ENCODE results near the gene TTF2.
A peak's percentile ranks its signal among the peaks of the same experiment; 100 is the strongest.

The TTF2 gene

GRCh38 chr1:117047271-117047670 lies 12.9 kb upstream of the TTF2 start:
- no peak for DNase-seq

GRCh38 chr1:117049857-117050256 lies 10.3 kb upstream of the TTF2 start:
- DNase-seq, result no peak

DNA sequence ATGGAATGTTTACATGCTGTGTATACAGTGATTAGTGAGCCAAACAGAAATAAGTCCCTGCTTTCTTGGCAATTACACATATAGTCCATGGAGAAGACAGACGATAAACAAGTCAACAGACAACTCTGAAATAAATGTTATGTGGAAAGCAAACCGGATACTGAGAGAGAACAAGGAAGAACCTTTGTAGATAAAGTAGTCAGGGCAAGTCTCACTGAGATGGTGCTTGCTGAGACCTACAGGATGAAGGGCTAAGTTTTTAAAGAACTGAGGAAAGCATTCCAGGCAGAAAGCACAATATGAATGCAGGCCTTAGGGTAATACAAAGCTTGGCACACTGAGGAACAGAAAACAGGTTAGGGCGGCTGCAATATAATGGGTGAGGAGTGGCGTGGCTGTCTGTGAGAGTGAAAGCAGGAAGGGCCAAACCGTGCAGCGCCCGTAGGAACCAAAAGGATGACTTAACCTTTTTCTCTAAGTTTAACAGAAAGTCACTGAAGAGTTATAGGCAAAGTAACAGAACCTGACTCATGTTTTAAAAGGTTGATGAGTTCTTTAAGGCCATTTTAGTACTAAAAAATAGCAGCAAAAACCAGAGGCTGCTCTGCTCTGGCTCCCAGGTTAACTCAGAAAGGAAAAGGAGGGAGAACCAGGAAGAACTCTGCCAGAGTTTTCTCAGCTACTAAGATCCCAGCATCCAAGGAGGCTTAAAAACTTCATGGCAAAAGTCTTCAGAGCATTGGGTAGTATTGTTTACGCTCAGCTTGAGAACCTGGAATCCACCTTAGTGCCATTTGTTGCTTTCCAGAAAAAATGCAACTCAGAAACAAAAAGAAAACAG lies 8.7 kb upstream of the TTF2 start:
- no peak for DNase-seq

DNA sequence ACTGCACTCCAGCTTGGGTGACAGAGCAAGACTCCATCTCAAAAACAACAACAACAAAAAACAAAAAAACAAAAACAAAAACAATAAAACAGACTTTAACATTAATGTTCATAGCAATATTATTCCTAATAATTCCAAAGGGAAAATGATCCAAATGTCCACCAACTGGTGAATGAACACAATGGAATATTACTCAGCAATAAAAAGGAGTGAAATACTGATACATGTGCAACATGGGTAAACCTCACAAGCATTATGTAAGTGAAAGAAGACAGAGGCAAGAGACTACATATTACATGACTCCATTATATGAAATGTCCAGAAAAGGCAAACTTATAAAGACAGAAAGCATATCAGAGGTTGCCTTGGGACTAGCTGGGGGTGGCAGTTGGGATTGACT lies 6.1 kb upstream of the TTF2 start:
- DNase-seq, result no peak

DNA sequence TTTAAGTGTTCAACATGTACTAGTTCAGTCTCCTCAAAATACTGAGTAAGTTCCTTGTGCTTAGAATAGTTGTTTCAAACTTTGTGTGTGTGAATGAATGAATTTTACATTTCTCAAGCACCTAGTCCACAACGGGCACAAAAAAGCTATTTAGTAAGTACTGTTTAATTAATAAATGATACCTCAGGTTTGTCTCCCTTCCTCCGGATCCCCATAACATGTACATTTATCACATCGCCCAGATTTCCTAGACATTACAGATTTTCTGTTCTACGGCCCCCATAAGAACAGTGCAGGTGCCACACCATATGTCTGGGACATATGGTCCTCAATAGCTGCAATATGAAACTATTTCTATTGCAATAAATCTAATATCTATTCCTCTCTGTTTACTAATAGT lies 1.3 kb upstream of the TTF2 start:
- no peak for DNase-seq

- DNase-seq, result peak; percentile 79
Observed at GRCh38 chr1:117059334-117059677, 820 bp upstream of the TTF2 start.

- DNase-seq, result no peak
Observed at GRCh38 chr1:117060441-117061317, 553 bp downstream of the TTF2 start.

DNA sequence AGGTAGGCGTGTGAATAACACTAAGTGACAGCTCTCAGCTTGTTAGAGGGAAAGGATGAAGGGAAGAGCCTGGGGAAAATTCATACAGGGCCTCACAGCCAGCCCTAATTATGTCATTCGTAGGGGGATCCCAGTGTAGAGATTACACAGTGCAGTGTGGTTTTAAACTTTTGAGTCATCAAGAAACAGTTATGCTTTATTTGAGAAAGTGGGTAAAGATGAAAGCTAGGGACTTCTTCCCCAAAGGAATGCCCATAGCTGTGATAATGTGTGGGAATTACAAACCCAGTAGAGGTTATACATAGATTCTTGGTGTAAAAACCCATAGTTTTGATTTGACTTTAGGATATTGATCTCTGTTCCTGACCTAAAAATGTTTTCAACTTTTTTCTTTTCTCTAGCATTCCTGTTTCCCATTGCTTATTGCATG lies 1.9 kb downstream of the TTF2 start:
- peak; percentile 11 for DNase-seq

DNA sequence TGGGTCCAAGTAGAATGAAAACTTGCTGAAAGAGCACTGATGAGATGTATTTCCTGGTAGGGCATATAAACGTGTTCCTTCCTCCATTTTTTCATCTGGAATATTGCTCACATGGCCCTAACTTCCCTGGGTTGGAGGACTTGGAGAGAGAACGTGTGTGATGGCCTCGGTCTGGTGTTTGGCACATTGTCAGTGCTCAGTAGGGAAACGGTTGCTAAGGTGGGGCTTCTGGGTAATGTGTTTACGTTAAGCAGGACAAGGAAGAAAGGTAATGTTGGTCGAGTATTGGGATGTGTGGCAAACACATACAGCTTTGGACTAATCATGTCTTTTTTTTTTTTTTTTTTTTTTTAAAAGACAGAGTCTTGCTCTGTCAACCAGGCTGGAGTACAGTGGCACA lies 6.2 kb downstream of the TTF2 start:
- no peak for DNase-seq

- DNase-seq, result peak; percentile 25
Observed at GRCh38 chr1:117067533-117068370, 7.6 kb downstream of the TTF2 start.

- DNase-seq, result no peak
Observed at GRCh38 chr1:117068580-117068979, 8.5 kb downstream of the TTF2 start.

GRCh38 chr1:117069220-117069844 lies 9.2 kb downstream of the TTF2 start:
- no peak for DNase-seq

- no peak for DNase-seq
Observed at GRCh38 chr1:117070124-117070523, 10.0 kb downstream of the TTF2 start.

DNA sequence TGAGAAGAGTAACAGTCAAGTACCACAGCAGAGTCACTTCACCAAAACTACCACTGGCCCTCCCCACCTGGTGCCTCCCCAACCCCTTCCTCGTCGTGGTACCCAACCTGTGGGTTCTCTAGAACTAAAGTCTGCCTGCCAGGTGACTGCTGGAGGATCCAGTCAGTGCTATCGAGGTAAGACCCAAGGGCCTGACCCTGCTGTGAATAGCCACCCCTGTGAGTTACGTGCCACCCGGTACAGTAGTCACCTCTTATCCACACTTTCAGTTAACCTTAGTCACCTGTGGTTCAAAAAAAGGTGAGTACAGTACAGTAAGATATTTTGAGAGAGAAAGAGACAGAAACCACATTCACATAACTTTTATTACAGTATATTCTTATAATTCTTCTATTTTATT lies 16.5 kb downstream of the TTF2 start:
- DNase-seq, result no peak

- peak; percentile 55 for DNase-seq
Observed at GRCh38 chr1:117077267-117077666, 17.1 kb downstream of the TTF2 start.

DNA sequence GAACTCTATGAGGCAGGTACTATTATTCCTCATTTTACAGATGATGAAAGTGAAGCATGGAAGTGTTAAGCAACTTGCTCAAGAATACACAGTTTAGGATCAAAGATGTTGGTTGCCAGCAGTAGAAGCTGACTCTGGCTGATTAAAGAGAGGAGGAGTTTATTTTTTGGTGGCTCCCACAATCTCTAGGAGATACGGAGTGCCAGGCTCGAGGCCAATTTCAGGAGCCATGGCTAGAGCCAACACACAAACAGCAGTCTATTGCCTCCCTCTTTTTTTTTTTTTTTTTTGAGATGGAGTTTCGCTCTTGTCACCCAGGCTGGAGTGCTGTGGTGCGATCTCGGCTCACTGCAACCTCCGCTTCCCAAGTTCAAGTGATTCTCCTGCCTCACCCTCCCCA lies 19.6 kb downstream of the TTF2 start:
- no peak for DNase-seq

- no peak for DNase-seq
Observed at GRCh38 chr1:117084231-117084630, 24.1 kb downstream of the TTF2 start.

- no peak for DNase-seq
Observed at GRCh38 chr1:117087686-117088085, 27.6 kb downstream of the TTF2 start.

DNA sequence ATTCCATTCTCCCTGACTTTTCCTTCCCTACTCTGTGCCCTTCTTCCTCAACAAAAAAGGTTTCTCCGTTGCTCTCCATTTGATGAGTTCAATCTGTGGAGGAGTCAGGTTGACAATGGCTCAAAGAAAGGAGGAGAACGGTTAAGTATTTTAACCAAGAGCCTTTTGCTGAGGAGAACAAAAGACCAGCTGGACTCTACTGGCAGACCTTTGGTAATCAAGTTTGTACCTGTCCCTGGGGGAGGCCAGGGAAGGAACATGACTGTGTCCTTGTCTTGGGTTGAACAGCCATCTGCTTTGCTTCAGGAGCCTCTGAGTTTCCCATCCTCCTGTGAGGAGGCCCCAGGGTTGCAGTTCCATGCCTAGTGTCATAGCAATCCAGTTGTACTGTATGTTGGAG lies 29.9 kb downstream of the TTF2 start:
- DNase-seq, result no peak

- DNase-seq, result no peak
Observed at GRCh38 chr1:117092594-117092993, 32.5 kb downstream of the TTF2 start.

DNA sequence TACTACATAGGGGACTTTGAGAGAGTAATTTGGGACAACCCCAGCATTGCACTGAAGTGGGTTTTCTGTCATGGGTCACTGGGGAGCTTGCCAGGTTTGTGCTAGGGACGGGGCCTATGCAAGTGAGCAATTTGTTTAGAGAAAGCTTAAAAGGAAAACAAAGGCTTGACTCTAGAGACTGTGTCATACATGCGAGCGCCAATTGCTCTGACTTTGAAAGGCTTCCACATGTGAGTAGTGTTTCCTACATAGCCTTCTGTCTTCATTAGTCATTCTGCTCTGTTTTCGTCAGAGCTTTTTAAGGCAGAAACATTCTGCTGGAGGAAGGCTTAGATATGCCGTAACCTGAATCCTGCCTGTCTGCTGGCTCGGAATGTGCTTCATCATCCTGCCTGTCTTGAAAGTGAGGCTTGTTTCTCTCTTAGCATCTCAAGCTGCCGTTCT lies 33.0 kb downstream of the TTF2 start:
- DNase-seq, result no peak

DNA sequence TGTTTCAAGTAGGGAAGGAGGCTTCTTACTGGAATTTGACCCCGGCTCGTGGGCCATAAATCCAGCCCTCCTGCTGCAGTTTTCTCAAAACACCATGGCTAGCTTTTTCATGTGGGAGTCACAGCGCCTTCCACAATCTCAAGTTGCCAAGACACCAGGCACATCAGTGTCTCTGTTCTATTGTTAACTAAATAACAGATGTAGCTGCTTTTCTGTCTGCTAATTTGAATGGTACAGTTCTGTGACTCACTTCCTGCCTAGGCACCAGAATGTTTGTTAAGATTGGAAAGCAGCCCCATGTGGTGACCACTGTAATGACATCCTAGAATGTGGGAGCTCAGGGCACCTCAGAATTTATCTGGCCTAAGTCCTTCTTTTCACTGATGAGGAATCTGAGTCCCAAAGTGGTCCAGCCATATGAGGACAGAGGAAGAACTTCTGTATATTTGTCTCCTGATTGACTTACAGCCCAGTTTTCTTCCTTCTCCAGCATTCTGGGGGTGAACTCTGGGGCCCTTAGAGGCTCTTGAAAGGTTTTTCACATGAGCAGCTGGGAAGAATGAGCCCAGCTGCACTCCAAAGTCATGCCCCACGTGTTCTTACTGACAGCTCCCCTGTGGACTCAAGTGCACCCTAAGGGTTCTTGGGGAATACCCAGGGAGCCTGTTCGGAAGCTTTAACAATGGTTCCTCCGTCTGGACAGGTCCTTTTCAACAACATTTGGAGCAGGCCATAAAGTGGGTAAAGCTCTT lies 33.9 kb downstream of the TTF2 start:
- peak; percentile 21 for DNase-seq
